H4 (cell line): ENCODE data around the gene TMEM63B. TPM values are rescaled to one million over a fixed set of nuclear protein-coding genes. Genes with fewer than 3 reads are reported as not detected.

Experiments
- DNase-seq: peaks from one replicate; pipeline ENCODE4 v3.0.0-alpha.2; 2015; ENCODE audit warnings: low spot score
- total RNA-seq: library from RNA; depleted of rRNA; stranded (reverse); fragments of >200 nt; shearing (Covaris generic); gene quantifications from 2 replicates; pipeline ENCODE4 v1.2.3, GENCODE V29; 2014

Gene TMEM63B
- total RNA-seq, 1 experiment from 2014 or later, result 28.6 TPM

DNA sequence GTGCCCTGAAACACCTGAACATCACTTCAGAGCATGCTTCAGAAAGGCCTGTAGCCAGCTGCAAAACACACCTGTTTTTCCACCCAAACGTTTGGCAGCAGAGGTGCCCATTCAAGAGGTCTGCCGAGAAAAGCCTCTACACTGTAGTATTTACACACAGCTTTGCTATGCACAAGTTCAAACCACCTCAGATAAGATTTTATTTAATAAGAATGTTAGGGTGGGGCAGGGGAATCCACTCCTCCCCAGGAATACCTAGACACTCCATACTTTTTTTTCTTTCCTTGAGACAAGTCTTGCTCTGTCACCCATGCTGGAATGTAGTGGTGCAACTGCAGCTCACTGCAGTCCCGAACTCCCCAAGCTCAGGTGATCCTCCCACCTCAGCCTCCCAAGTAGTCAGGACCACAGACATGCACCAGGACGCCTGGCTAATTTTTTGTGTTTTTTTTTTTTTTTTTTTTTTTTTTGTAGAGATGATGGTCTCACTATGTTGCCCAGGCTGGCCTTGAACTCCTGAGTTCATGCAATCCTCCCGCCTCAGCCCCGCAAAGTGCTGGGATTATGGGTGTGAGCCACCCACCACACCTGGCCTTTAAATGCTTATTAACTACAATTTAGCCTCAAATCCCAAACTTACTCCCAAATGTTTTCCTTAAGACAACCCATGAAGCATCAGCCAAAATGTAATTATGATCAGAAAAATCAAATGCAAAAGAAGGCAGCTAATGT, 9.8 kb upstream of the TMEM63B start:
- no peak for DNase-seq

DNA sequence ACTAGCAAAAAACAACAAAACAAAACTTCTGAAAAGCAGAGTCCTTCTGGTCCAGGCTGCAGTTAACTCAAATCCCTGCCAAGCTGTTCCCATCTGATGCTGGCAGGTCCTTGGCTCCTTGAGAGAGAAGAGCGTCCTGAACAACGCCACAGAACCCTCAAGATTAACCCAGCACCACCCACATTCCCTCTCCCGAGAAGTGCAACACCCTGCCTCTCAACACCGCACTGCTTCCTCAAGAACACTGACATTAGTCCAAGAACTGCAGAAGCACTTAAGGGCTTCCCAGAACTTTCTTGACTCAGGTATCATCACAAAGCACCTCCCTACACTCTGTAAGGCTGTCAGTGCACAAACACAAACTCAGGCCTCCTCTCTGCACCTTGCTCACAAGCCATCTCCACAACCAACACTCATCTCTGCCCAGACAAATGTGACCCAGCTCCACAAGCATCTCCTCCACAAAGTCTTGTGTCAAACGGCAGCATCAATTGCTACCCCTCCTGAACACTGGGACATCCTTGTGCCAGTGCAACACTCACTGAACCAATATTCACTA, 7.6 kb upstream of the TMEM63B start:
- no peak for DNase-seq

DNA sequence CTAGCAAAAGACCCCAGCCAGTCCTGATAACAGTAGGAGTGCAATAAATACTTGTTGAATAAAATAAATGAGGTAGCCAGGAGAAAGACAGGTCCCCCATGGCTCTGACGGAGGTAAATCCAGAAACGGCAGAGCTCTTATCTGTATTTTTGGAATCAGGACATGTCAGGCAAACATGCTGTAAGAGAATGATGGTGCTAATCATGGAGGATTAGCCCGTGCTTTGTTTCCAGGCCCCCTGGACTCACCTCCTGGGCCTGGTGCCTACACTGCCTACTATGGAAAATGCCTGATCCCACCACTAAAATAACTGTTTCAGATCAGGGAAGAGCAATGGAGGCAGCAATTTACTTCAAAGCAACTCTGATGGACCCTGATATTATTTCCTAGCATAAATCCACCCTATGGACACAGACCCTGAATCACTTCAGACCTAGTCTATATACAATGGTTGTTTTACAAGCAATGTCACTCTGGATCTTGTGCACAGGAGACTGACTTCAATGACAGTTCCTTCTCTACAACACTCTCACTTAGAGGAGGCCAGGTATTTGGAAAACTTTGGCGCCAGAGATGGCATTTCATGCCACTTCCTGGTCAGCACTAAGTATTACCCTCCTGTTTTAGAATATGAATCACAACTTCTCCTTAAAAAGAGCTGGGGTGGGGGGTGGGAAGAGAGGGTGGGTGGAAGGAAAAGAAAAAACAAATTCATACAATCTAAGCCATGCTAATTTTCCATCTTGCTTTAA, 6.5 kb upstream of the TMEM63B start:
- no peak for DNase-seq

DNA sequence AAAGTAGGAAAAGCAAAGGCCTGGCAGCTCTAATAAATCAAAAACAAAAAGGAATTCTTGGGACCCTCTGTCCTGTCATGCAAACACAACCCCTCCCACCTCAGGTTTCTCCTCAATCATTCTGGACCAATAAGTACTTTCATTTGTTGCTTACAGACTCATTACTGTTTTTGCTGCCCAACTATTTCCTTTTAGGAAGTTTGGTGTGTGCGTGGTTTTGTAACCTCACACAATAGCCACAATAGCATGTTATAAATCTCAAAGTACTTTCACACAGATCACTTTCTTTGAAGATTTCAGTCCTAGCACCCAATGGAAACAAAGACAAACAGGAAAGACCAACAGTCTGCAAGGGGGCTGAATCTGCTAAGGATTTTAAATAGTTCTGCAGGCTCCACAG, 4.6 kb upstream of the TMEM63B start:
- DNase-seq, result no peak

DNA sequence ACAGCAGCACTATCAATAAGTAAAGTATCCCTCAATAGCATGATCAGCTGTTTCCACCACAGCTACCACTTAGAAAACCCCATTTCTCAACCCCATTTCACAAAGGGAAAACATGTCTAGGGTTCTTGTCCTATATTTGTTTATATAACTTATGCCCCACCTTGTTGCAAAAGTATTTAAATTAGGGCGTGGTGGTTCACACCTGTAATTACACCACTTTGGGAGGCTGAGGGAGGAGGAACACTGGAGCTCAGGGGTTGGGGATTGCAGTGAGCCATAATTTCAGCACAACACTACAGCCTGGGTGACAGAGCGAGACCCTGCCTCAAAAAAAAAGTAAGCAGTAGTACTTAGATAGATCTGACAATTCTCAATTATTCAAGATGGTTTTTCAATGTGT, 3.8 kb upstream of the TMEM63B start:
- no peak for DNase-seq

DNA sequence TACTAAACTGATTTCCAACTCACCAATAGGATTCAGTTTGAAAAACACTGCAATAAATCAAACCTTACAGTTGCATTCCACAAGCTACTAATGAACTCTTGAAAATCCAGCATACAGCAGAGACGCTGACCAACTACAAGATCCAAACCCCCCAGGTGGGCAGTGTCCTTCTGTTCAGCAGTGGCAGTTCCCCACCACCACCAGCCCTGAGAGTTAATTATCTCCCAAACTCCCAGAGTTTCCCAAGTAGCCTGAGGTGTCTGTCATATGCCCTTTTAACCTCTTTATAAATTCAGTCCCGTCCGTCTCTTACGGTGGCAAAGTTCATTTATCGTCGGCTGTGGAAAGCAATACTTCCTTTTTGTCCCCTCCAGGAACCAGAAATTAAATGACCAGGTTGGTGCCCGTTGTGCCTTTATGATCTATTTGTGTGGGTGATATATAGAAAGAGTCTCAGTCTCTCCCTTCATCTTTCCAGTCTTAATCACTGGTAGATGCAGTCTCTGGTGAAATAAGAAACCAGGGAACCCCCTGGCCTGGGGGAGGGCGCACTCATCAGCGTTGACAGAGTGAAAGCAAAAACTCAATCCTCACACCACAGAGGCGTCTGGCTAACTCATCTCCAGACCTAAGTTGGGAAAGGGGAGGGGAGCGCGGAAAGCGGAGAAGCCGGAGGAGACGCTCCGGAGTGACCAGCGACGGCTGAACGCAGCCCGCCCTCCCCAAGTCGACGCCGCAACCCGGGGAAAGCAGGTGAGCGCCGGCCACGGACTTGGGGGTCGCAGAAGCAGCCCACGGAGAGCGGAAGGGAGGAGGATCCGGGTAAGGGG, 819 bp upstream of the TMEM63B start:
- DNase-seq, result peak; percentile 48

DNA sequence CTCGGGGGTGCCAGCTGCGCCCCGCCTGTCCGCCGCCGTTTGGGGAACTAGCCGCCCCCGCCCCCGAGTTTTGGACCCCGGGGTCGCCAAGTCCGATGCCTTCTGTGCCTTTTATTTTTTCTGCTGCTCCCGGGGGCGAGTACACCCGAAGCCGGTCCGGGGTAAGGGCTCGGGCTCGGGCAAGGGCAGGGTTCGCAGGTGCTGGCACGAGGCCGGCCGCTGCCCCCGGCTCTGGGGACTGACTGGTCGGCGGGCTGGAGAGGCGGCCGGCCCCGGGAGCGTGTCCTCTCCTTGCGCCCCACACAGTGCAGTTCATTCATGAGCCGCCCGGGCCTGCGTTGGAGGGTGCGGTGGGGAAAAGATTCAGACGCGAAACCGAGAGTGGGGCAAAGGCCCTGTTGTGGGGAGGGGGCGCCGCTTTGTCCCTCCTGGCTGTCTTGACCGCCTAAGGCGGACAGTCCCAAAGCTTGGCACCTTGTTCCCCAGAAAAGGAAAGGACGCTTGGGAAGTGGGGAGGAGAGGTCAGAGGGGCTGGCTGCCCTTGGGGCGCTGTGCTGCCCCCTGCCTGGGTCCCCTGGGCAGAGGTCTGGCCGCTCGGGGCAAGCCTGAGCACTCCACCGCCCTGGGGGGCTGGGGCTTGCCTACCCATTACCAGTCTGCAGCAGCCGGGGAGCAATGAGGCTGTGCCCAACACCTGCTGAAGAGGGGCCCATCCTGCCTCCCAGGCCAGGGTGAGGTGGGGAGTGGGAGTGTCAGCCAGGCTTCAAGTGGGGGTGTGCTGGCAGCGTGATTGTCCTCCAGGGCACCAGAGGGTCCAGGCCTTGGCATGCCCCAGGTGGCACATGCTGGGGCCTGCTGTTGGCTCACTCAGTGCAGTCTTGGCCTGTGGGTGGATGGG, 915 bp downstream of the TMEM63B start:
- no peak for DNase-seq

DNA sequence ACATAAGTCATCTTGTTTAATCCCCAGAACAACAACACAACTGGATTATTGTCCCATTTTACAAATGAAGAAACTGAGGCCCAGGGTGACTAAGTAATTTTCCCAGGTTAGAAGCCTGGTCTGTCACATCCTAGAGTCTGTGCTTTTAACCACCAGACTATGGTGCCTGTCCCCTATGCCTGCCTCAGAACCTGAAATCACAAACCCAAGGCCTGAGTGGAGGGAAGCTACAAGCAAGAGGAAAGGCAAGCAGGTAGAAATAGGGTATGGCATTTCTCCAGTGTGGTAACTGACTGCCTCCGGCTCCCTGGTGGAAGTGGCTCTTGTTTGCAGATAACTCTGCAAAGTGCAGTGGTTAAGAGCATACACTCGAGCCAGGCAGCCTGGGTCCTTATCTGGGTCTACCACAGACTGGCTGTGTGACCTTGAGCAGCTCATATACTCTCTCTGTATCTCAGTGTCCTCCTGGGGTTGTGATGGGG, 2.5 kb downstream of the TMEM63B start:
- no peak for DNase-seq

DNA sequence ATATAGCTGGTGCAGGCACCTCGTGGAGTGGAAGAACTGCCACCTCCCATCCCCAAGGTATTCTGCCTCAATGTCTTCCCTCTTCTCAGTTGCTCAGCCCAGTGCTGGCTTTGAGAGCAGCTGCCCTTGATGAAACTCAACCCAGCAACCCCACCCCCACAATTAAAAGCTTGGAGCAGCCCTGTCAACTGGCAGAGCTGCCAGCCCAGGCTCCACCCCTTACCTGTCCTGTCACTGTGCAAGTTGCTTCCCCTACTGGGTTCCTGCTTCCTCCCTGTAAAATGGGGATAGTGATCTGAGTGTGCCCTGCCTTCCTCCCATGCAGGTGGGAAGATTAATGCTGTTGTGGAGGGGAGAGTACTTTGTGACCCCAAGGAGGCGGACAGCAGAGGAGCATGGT, 4.5 kb downstream of the TMEM63B start:
- no peak for DNase-seq

DNA sequence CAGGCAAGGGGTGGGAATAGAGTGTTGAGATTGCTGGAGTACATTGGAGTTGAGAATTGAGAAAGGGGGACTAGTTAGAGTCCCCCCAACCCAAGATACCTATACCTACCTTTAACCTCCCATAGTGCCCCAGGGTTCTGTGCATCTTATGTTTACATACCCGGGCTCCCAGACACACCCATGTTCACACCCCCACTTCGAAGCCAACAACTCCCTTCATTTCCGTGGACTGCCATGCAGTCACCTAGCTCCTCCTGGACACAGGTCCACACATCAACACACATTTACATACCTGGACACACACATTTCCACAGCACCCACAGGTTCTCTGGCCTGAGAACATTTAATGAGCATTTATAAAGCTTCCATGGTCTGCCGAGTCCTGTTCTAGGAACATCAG, 5.1 kb downstream of the TMEM63B start:
- no peak for DNase-seq

DNA sequence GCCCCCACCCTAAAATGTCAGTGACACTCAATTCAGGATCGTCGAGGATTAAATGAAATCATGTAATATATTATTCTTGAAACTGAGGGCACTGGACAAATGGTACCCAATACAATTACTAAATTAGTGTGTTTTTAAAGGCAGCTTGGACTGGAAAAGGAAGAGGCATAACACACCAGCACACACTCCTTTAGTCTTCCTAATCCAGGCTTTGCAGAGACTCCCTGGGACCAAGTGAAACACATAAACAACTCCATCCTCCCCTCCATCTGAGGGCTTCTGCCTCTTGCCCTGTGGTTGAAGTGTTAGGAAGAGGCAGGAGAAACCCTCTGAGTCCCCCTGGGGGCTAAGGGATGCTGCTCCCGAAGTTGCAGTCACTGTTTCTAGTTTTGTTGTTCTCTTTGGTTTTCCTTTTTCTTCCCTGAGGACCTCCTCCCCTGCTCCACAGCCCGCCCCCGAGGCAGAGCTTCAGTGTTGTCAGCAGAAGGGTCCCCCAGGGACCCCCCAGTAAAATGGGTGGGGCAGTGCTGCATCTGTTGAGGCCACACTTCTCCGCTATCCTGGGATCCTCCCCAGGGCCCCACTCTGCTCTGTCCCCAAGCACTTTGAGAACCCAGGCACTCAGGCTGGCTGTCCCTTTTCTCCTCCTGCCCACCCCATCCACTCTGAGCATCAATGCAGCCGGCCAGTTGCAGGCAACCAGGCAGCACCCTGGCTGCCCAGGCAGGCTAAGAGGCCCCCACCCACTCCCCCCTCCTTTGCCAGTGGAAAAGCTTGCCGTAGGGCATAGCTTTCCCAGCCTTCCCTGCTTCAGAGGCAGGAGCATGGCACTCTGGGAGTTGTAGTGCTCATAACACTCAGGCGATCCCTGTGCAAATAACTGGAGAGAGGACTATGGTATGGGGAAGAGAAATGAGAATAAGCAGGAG, 5.9 kb downstream of the TMEM63B start:
- peak; percentile 57 for DNase-seq

DNA sequence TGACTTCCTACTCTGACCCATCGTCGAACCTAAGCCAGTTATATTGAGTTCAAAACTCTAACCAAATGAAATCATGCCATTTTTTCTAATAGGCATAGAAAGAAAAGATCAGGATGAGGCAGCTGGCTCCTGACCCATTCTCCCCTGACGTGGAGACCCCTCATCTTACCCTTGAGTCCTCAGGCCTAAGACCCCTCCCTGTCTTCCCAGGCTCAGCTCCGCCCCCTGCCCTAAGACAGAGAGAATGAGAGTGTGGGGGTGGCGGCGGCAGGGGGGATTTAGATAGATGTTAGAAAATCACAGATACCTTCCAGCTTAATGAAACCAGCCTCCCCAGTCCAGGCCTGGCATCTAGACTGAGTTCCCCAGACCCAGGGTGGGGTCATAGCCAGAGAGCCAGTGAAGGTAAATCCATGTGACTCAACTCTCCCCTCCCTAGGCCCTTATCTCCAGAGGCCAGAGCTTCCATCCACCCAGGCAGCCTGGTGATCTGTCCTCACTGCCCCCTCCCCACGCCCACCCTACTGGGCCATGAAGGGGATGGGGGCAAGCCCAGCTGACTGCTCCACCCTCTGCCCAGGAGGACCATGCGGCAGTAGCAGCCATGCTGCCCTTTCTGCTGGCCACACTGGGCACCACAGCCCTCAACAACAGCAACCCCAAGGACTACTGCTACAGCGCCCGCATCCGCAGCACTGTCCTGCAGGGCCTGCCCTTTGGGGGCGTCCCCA, 6.8 kb downstream of the TMEM63B start:
- no peak for DNase-seq

DNA sequence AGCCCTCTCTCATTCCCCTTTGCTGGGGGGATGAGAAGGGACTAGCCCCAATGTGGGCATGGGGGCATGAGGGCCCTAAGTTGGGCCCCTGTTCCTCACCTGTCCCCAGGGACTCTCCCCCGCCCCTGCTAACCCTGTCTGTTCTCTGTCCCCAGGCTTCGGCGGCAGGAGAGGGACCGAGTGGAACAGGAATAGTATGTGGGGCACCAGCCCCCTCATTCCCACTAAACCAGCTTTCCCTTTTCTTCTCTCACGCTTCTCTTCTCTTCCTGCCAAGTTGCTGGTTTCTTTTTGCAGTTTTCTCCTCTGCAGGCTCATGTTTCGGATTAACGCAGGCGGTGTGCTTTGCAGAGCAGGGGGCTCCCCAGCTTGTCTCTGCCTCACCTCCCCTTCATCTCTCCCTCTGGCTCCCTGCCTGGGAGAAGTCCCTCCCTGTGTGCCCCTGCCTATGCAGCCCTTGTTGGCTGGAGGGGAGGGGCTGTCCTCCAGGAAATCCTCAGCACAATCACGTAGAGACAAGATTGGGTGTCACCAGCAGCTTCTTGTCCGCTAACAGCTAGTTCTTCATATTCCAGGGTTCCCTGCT, 7.9 kb downstream of the TMEM63B start:
- DNase-seq, result no peak

DNA sequence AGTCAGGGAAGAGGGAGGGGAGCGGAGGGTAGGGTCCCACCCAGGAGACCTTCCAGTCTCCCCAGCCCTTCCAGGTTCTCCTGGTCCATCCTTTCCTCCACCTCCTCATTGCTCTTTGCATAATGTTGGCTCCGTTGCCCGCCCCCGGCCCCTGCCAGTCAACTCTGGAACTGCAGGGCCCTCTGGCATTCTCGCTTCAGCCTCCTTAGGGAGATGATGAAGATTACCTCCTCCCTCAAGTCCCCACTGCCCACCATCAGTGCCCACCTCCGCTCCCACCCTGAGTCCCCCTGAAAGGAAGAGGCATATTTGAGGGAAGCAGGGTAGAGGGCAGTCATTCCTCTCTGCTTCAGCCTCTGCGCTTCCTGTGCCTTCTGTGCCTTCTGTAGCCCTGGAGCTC, 8.5 kb downstream of the TMEM63B start:
- DNase-seq, result no peak

DNA sequence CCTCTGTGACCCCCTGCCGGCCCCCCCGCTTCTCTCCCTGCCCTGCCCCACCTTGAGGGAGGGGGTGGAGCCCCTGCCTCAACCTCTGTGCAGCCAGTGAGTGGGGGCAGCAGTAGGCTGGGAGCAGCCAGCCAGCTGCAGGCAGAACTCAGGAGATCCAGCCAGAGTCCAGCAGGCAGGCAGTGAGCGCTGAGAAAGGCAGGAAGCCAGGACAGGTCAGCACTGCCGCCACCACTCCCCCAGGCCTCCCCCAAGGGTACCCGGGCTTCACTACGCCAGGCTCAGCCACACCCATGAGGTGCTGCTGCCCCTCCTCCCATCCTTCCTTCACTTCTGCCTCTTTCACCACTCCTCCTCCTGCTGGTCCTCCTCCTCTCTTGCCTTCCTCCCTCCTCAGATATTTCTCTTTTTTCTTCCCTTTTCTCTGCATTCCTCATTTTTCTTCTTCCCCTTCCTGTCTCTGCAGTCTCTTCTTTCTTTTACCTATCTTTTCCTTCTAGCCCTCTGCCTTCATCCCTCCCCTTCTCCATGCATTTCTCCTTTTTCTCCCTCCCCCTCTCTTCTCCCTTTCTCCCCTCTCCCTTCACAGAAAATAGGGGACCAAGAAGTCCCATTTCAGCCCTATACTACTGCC, 11.5 kb downstream of the TMEM63B start:
- DNase-seq, result no peak

DNA sequence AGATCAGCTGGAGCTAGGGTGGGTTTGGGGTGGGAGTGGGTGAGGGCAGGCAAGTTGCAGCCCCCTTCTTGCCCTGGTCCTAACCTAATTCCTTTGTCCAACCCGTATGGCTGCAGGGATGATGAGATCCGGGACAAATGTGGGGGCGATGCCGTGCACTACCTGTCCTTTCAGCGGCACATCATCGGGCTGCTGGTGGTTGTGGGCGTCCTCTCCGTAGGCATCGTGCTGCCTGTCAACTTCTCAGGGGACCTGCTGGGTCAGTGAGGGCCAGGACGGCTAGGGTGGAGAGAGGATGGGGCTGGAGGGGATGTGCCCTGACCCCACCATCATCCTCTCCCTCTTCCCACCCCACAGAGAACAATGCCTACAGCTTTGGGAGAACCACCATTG, 12.0 kb downstream of the TMEM63B start:
- DNase-seq, result no peak

DNA sequence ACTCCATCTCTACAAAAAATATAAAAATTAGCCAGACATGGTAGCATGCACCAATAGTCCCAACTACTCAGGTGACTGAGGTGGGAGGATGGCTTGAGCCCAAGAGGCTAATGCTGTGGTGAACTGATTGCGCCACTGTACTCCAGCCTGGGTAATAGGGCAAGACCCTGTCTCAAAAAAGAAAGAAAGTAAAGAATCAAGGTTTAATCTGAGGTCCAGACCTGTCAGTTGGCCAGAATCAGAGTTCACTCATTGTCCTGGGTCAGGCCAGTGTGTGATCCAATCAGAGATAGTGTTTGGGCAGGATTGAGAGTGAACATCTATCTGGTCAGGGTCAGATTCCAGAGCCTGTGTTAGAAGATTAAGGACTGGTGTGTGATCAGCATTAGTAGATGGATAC, 15.5 kb downstream of the TMEM63B start:
- no peak for DNase-seq

DNA sequence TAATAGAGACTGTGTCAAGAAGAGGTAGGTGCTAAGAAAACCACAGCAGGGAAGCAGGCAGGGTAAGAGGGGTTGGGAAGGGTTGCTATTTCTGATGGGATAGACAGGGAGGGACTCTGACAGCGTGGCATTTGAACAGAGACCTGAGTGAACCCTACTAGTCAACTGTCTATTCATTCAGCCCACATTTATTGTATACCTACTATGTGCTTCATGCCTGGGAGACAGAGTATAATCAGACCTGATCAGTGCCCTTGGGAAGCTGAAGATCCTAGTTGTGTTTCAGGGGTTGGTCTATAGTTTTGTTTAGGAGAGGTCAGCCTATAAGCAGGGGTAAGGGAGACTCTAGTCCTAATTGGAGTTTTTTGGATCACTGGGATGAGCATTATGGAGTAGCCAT, 16.4 kb downstream of the TMEM63B start:
- no peak for DNase-seq
